ENCODE data around the gene SPESP1.

SPESP1 gene

GRCh38 chr15:68993276-68993675 is 63.0 kb downstream of the SPESP1 start:
- H3K36me3 ChIP-seq (ENCODE audit: control insufficient read depth, low read depth, low read length), result no peaks in the 10 kb centered on the region
- no peak overlapping the region for H3K4me3 ChIP-seq (ENCODE audit: low read length)
- no peaks in the 10 kb centered on the region for H3K9me3 ChIP-seq (ENCODE audit: control insufficient read depth, low read depth, low read length)
- H3K9ac ChIP-seq (ENCODE audit: low read length), result no peak overlapping the region
- H3K4me1 ChIP-seq (ENCODE audit: control insufficient read depth, low read depth, low read length), result peaks cover 16% of the 10 kb centered on the region
- no peak overlapping the region for H3K27ac ChIP-seq (ENCODE audit: low read length)
- peaks cover 7% of the 10 kb centered on the region for H3K27me3 ChIP-seq (ENCODE audit: control insufficient read depth, insufficient read depth, low read length)

- H3K9ac ChIP-seq (ENCODE audit: low read length), result no peak overlapping the region
- no peak overlapping the region for H3K4me3 ChIP-seq (ENCODE audit: low read length)
- no peak overlapping the region for H3K27ac ChIP-seq (ENCODE audit: low read length)
- peaks cover 7% of the 10 kb centered on the region for H3K27me3 ChIP-seq (ENCODE audit: control insufficient read depth, insufficient read depth, low read length)
- H3K4me1 ChIP-seq (ENCODE audit: control insufficient read depth, low read depth, low read length), result peaks cover 20% of the 10 kb centered on the region
- no peaks in the 10 kb centered on the region for H3K36me3 ChIP-seq (ENCODE audit: control insufficient read depth, low read depth, low read length)
- no peaks in the 10 kb centered on the region for H3K9me3 ChIP-seq (ENCODE audit: control insufficient read depth, low read depth, low read length)
These were observed 63.8 kb downstream of the SPESP1 start for GRCh38 chr15:68994149-68994548.

GRCh38 chr15:68994981-68995761 is 64.8 kb downstream of the SPESP1 start:
- Histone ChIP-seq H3K9me3 (ENCODE audit: control insufficient read depth, low read depth, low read length) (no peaks in the 10 kb centered on the region), H3K4me1 (ENCODE audit: control insufficient read depth, low read depth, low read length) (peaks cover 16% of the 10 kb centered on the region), H3K9ac (ENCODE audit: low read length) (no peak overlapping the region), H3K4me3 (ENCODE audit: low read length) (no peak overlapping the region), H3K27me3 (ENCODE audit: control insufficient read depth, insufficient read depth, low read length) (peaks cover 7% of the 10 kb centered on the region), H3K27ac (ENCODE audit: low read length) (no peak overlapping the region), H3K36me3 (ENCODE audit: control insufficient read depth, low read depth, low read length) (no peaks in the 10 kb centered on the region)

Data from iPS-18a (cell line).